HCT116 (cell line): ENCODE results near the gene ADRA2A. TPM values are rescaled to one million over a fixed set of nuclear protein-coding genes. Genes with fewer than 3 reads are reported as not detected.

Experiments
- ATAC-seq: fragments of 200-7000 bp; cut with Tn5 transposase; 2 replicates; pipeline ENCODE4 v1.9.1; 2020; ENCODE audit warnings: mild to moderate bottlenecking, moderate library complexity
- BruUV-seq: library from RNA; stranded (reverse); fragments of 400-500 nt; replicated peaks from 2 replicates; lab custom pipeline; 2021; lab: Mats Ljungman, UMichigan
- CTCF ChIA-PET: fragments of 300-600 bp; sonication (Branson Sonifier 250); formaldehyde crosslinking; loops from one replicate; lab custom pipeline; 2021; ENCODE audit warnings: antibody characterized with exemption; lab: Charles Lee
- POLR2A ChIA-PET: fragments of 300-600, 350-600 bp; sonication (Branson Sonifier 250); formaldehyde crosslinking; loops from one replicate; lab custom pipeline; 2021; ENCODE audit warnings: antibody characterized with exemption; lab: Charles Lee
- RAD21 ChIA-PET, 2 experiments: fragments of 300-600 bp; sonication (Branson Sonifier 250); formaldehyde crosslinking; loops; one replicate each; lab custom pipeline; 2023; ENCODE audit warnings: low total read pairs in 2 of 2; ENCODE audit not compliant: uncharacterized antibody in 2 of 2, unreplicated experiment in 2 of 2, low non-redundant PET in 1 of 2; lab: Charles Lee
- DNase-seq: peaks from one replicate; pipeline ENCODE4 v3.0.0-alpha.2; 2010; ENCODE audit warnings: low read depth, low spot score
- H2AFZ ChIP-seq: fragments of 200-600 bp; shearing (Covaris generic), sonication (generic); 2 replicates; pipeline ENCODE4 v1.6.1; 2017; ENCODE audit warnings: low read depth, mixed run types, mixed read lengths, antibody characterized with exemption, low read length; ENCODE audit not compliant: poor library complexity, severe bottlenecking
- H3K27ac ChIP-seq: 2 replicates; pipeline ENCODE4 v1.5.1; 2012; ENCODE audit warnings: low read depth, low read length
- H3K27me3 ChIP-seq: fragments of 200-600 bp; sonication (generic); 2 replicates; pipeline ENCODE4 v1.6.1; 2016; ENCODE audit warnings: mixed run types, low read length, mixed read lengths; ENCODE audit not compliant: insufficient read depth
- H3K36me3 ChIP-seq, 2 experiments: fragments of 200-500 bp in 1 of 2; fragments of 200-600 bp in 1 of 2; sonication (Bioruptor generic) in 1 of 2; sonication (generic) in 1 of 2; 2 replicates each; pipeline versions ENCODE4 v1.5.1 to v1.6.1; 2014 to 2016; ENCODE audit warnings: low read length in 2 of 2, inconsistent platforms in 1 of 2, mixed read lengths in 1 of 2, mixed run types in 1 of 2; ENCODE audit not compliant: insufficient read depth in 2 of 2, control insufficient read depth in 1 of 2
- H3K4me1 ChIP-seq, 2 experiments: fragments of 200-600 bp in 1 of 2; sonication (generic) in 1 of 2; 2 replicates each; pipeline versions ENCODE4 v1.5.1 to v1.6.1; 2012 to 2017; ENCODE audit warnings: low read length in 2 of 2, inconsistent platforms in 1 of 2, mild to moderate bottlenecking in 1 of 2, mixed read lengths in 1 of 2, mixed run types in 1 of 2, moderate library complexity in 1 of 2; ENCODE audit not compliant: insufficient read depth in 2 of 2, control insufficient read depth in 1 of 2
- H3K4me2 ChIP-seq: fragments of 200-600 bp; sonication (generic); 2 replicates; pipeline ENCODE4 v1.6.1; 2017; ENCODE audit warnings: mixed run types, low read length, mixed read lengths
- H3K4me3 ChIP-seq, 2 experiments: fragments of 200-600 bp in 1 of 2; sonication (generic) in 1 of 2; replicated peaks in 1 of 2; 2 replicates each; pipeline ENCODE4 v1.5.1; 2011 to 2016; ENCODE audit warnings: low read length in 2 of 2, control low read depth in 1 of 2, low read depth in 1 of 2, mild to moderate bottlenecking in 1 of 2, mixed read lengths in 1 of 2, mixed run types in 1 of 2
- H3K79me2 ChIP-seq: fragments of 200-600 bp; sonication (generic); 2 replicates; pipeline ENCODE4 v1.6.1; 2017; ENCODE audit warnings: mild to moderate bottlenecking, mixed run types, low read length, moderate library complexity, mixed read lengths; ENCODE audit not compliant: insufficient read depth
- H3K9ac ChIP-seq: fragments of 200-600 bp; sonication (generic); 2 replicates; pipeline ENCODE4 v1.6.1; 2016; ENCODE audit warnings: low read length, mixed read lengths
- H3K9me2 ChIP-seq: fragments of 200-600 bp; sonication (generic), shearing (Covaris generic); 2 replicates; pipeline ENCODE4 v1.6.1; 2017; ENCODE audit warnings: mixed run types, mild to moderate bottlenecking, moderate library complexity; ENCODE audit not compliant: insufficient read depth
- H3K9me3 ChIP-seq, 2 experiments: fragments of 200-500 bp in 1 of 2; fragments of 200-600 bp in 1 of 2; sonication (Bioruptor generic) in 1 of 2; sonication (generic) in 1 of 2; 2 replicates each; pipeline ENCODE4 v1.6.1; 2014 to 2017; ENCODE audit warnings: low read length in 2 of 2, mixed read lengths in 2 of 2, inconsistent platforms in 1 of 2, low read depth in 1 of 2, mild to moderate bottlenecking in 1 of 2, mixed run types in 1 of 2, moderate library complexity in 1 of 2; ENCODE audit not compliant: control insufficient read depth in 1 of 2, insufficient read depth in 1 of 2
- H4K20me1 ChIP-seq: fragments of 200-600 bp; sonication (generic), shearing (Covaris generic); 2 replicates; pipeline ENCODE4 v1.6.1; 2017; ENCODE audit warnings: mixed run types, mild to moderate bottlenecking, moderate library complexity; ENCODE audit not compliant: insufficient read depth
- ATF3 ChIP-seq: IDR thresholded peaks from 2 replicates; pipeline ENCODE4 v1.6.1; 2012
- CEBPB ChIP-seq: IDR thresholded peaks from 2 replicates; pipeline ENCODE4 v1.6.1; 2012; ENCODE audit warnings: low read depth
- CTCF ChIP-seq, 3 experiments: fragments of 200-600 bp in 1 of 3; sonication (generic) in 1 of 3; IDR thresholded peaks in 2 of 3; conservative IDR thresholded peaks in 1 of 3; 2 replicates each; pipeline ENCODE4 v1.5.1; 2012 to 2017; ENCODE audit warnings: low read depth in 2 of 3, low read length in 2 of 3, antibody characterized with exemption in 1 of 3, borderline replicate concordance in 1 of 3, control low read depth in 1 of 3, mild to moderate bottlenecking in 1 of 3, mixed read lengths in 1 of 3, mixed run types in 1 of 3, moderate library complexity in 1 of 3; ENCODE audit not compliant: insufficient read depth in 1 of 3
- SRF ChIP-seq: IDR thresholded peaks from 2 replicates; pipeline ENCODE4 v1.6.1; 2012; ENCODE audit warnings: low read depth
- TCF7L2 ChIP-seq: IDR thresholded peaks from 2 replicates; pipeline ENCODE4 v1.7.0; 2011; ENCODE audit warnings: borderline replicate concordance, inconsistent platforms; ENCODE audit not compliant: insufficient read depth, insufficient read length; ENCODE audit errors: extremely low read depth
- ZBTB33 ChIP-seq: IDR thresholded peaks from 2 replicates; pipeline ENCODE4 v1.6.1; 2011; ENCODE audit warnings: mild to moderate bottlenecking, low read length, moderate library complexity; ENCODE audit not compliant: insufficient replicate concordance; ENCODE audit errors: extremely low read depth
- ZFX ChIP-seq: fragments of 450-650 bp; IDR thresholded peaks from 2 replicates; pipeline ENCODE4 v1.6.1; 2017
- intact Hi-C: fragments of 100-400 bp; cut with micrococcal nuclease; formaldehyde crosslinking; loops from 2 replicates; pipeline ENCODE4 v1.10.0; 2022
- total RNA-seq: library from RNA; stranded (reverse); gene quantifications from one replicate; pipeline ENCODE4 v1.2.1, GENCODE V29; 2021; ENCODE audit not compliant: unreplicated experiment

Gene ADRA2A
- total RNA-seq, 1 experiment from 2014 or later: 0.15 TPM

GRCh38 chr10:111034598-111035310 lies 42.1 kb upstream of the ADRA2A start:
- RAD21 ChIA-PET: no interaction called here
- Histone ChIP-seq H3K4me2 (no peak overlapping the region), H3K9ac (no peak overlapping the region), H3K4me1 (no peaks in the 10 kb centered on the region), H3K9me3 (peaks cover 5 to 8% of the 10 kb centered on the region in 2 experiments; a peak in 2 of 4 replicates), H3K4me3 (no peak overlapping the region), H3K36me3 (no peaks in the 10 kb centered on the region), H3K27ac (no peak overlapping the region), H2AFZ (no peak overlapping the region), H4K20me1 (no peaks in the 10 kb centered on the region), H3K79me2 (no peaks in the 10 kb centered on the region), H3K9me2 (no peaks in the 10 kb centered on the region), H3K27me3 (no peaks in the 10 kb centered on the region)
- TF ChIP-seq ZFX (no peak), SRF (no peak), ATF3 (no peak), TCF7L2 (no peak), CTCF (IDR thresholded peaks at IDR 0.05 in 2 of 3, conservative IDR thresholded peaks at IDR 0.05 in 1 of 3; ENCODE audit: borderline replicate concordance in 1 of 3, insufficient read depth in 1 of 3, low read depth in 2 of 3, low read length in 2 of 3) (no peak), ZBTB33 (no peak), CEBPB (no peak)
- CTCF ChIA-PET: no interaction called here
- no TSS peak for BruUV-seq
- intact Hi-C loops: no loop called here
- DNase-seq: no peak
- POLR2A ChIA-PET: no interaction called here
- no peak for ATAC-seq
